Natural killer cell (primary cell): Measurements from ENCODE around the gene IGSF6. TPM values are rescaled to one million over a fixed set of nuclear protein-coding genes. Genes with fewer than 3 reads are reported as not detected.
"Not testable (repeated sequence)": the region's sequence is repeated elsewhere in the genome, so short reads cannot be mapped to it uniquely, and the experiment has no call there.

Experiments used
- ATAC-seq, 3 donors: fragments of 150-1000 bp in 2 of 3; fragments of 200-7000 bp in 1 of 3; cut with Tn5 transposase; 1 replicate in 1 of 3; 2 replicates in 2 of 3; pipeline ENCODE4 v1.10.0; 2021; ENCODE audit warnings: mild to moderate bottlenecking in 2 of 3, moderate library complexity in 2 of 3
- DNase-seq, 2 donors: peaks; one replicate each; pipeline versions ENCODE4 v3.0.0 to v3.0.0-alpha.2; 2013 to 2021; ENCODE audit warnings: mixed read lengths in 1 of 2
- H3K27ac ChIP-seq: one replicate; pipeline ENCODE4 v1.5.1; 2013; ENCODE audit warnings: mild to moderate bottlenecking, low read length
- H3K27me3 ChIP-seq: one replicate; pipeline ENCODE4 v1.6.1; 2013; ENCODE audit warnings: low read length; ENCODE audit not compliant: control insufficient read depth, insufficient read depth
- H3K36me3 ChIP-seq: one replicate; pipeline ENCODE4 v1.6.1; 2013; ENCODE audit warnings: low read length; ENCODE audit not compliant: control insufficient read depth, insufficient read depth
- H3K4me1 ChIP-seq: one replicate; pipeline ENCODE4 v1.6.1; 2013; ENCODE audit warnings: low read length; ENCODE audit not compliant: control insufficient read depth, insufficient read depth
- H3K4me3 ChIP-seq: one replicate; pipeline ENCODE4 v1.5.1; 2013; ENCODE audit warnings: low read length
- H3K9me3 ChIP-seq: one replicate; pipeline ENCODE4 v1.6.1; 2013; ENCODE audit warnings: low read length; ENCODE audit not compliant: control insufficient read depth, insufficient read depth
- H3K27ac Mint-ChIP-seq, 2 donors: one replicate each; pipeline ENCODE4 v1.8.0; 2022; ENCODE audit warnings: mild to moderate bottlenecking in 2 of 2, mixed read lengths in 2 of 2, moderate library complexity in 1 of 2
- H3K27me3 Mint-ChIP-seq, 2 donors: one replicate each; pipeline ENCODE4 v1.8.0; 2022; ENCODE audit warnings: low read depth in 2 of 2, mixed read lengths in 2 of 2
- H3K36me3 Mint-ChIP-seq: one replicate; pipeline ENCODE4 v1.8.0; 2022; ENCODE audit warnings: mixed read lengths
- H3K4me1 Mint-ChIP-seq, 2 donors: one replicate each; pipeline ENCODE4 v1.8.0; 2022; ENCODE audit warnings: mixed read lengths in 2 of 2
- H3K4me3 Mint-ChIP-seq: one replicate; pipeline ENCODE4 v1.8.0; 2022; ENCODE audit warnings: mild to moderate bottlenecking, moderate library complexity, mixed read lengths
- H3K9me3 Mint-ChIP-seq, 2 donors: one replicate each; pipeline ENCODE4 v1.8.0; 2022; ENCODE audit warnings: mixed read lengths in 2 of 2
- CTCF ChIP-seq: fragments of 200-600 bp; IDR thresholded peaks from one replicate; pipeline ENCODE4 v1.8.0; 2022; ENCODE audit warnings: antibody characterized with exemption
- WGBS: methylation state at CpG from one replicate; pipeline ENCODE4 v1.1.7; 2013; ENCODE audit warnings: missing lambda C conversion rate; ENCODE audit not compliant: insufficient coverage; 5-methylcytosine and 5-hydroxymethylcytosine counted together
- intact Hi-C: fragments of 100-400 bp; cut with micrococcal nuclease; formaldehyde crosslinking; loops from one replicate; pipeline ENCODE4 v1.14.2; 2022
- total RNA-seq, 4 donors: library from RNA; stranded (reverse); fragments of 120-200 nt in 1 of 4; gene quantifications; one replicate each; pipeline versions ENCODE4 v1.2.3 to v1.2.4, GENCODE V29; 2013 to 2022

The IGSF6 gene
- total RNA-seq, 3 donors from 2014 or later (not counting 1 experiment from before 2014, with no cell fraction given): 2.2 to 4.4 (median 2.6) TPM

DNA sequence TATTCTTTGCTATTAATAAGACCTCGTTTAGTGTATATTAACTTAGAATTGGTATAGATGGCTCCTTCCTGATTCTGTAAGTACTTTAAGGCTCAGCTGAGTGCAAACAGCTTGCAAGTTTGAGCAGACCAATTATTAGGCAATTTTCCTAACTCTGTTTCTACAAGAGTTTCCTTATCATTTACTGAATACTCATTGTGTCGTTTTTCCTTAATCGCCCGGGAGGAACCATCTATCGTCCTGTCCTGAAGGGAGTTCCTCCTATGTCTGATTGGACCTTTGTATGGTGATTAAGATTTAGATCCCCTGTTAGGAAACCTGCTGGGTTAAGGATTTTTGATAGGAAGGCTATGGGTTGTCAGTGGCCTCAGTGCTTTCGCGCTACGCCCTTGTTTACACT, 21.0 kb downstream of the IGSF6 start:
- 99% methylated on average over 7 of the region's 8 CpGs for WGBS
- H3K27me3 ChIP-seq, H3K4me1 ChIP-seq, H3K36me3 Mint-ChIP-seq, H3K27me3 Mint-ChIP-seq, H3K9me3 Mint-ChIP-seq, H3K9me3 ChIP-seq, H3K27ac ChIP-seq, ATAC-seq, intact Hi-C loops, DNase-seq, H3K4me3 ChIP-seq, H3K27ac Mint-ChIP-seq, H3K4me3 Mint-ChIP-seq: not testable (repeated sequence)
- peaks cover 10 to 15% of the 10 kb centered on the region in 2 donors for H3K4me1 Mint-ChIP-seq
- H3K36me3 ChIP-seq: peaks cover 17% of the 10 kb centered on the region

DNA sequence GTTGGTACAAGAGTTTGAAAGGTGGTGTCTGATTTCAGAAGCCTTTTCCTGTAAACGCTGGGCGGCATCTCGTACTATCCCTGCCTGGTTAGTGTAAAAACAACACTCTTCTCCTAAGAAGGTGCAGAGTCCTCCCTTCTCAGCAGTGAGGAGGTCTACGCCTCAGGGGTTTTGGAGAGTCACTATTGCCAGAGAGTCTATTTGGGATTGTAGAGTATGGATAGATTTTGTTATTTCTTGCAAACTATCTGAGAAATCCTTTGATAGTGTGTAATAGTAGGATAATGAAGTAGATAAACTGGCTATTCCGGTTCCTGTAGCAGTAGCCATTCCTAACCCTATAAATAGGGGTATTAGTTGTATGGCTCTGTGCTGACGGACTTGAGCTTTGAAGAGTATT, 21.5 kb downstream of the IGSF6 start:
- DNase-seq, H3K4me1 ChIP-seq, intact Hi-C loops, H3K4me3 Mint-ChIP-seq, H3K27ac ChIP-seq, ATAC-seq, H3K27ac Mint-ChIP-seq, H3K27me3 Mint-ChIP-seq, H3K9me3 Mint-ChIP-seq, H3K27me3 ChIP-seq, H3K4me3 ChIP-seq, H3K9me3 ChIP-seq: not testable (repeated sequence)
- peaks cover 17% of the 10 kb centered on the region for H3K36me3 ChIP-seq
- WGBS: 100% methylated on average over 4 of the region's 6 CpGs
- Mint-ChIP-seq H3K4me1 (peaks cover 14 to 15% of the 10 kb centered on the region in 2 donors), H3K36me3 (peaks cover 13% of the 10 kb centered on the region)

- peaks cover 24% of the 10 kb centered on the region for H3K36me3 ChIP-seq
- H3K4me3 ChIP-seq, H3K4me3 Mint-ChIP-seq, intact Hi-C loops, H3K27ac Mint-ChIP-seq, H3K27ac ChIP-seq, H3K9me3 Mint-ChIP-seq, DNase-seq, H3K27me3 ChIP-seq, H3K27me3 Mint-ChIP-seq, H3K9me3 ChIP-seq, ATAC-seq: not testable (repeated sequence)
- Mint-ChIP-seq H3K36me3 (peaks cover 13% of the 10 kb centered on the region), H3K4me1 (peaks cover 14 to 18% of the 10 kb centered on the region in 2 donors)
- H3K4me1 ChIP-seq: peaks cover 11% of the 10 kb centered on the region
- WGBS: 97% methylated on average over 37 of the region's 37 CpGs
Observed at GRCh38 chr16:21629616-21630539, 22.5 kb downstream of the IGSF6 start.

DNA sequence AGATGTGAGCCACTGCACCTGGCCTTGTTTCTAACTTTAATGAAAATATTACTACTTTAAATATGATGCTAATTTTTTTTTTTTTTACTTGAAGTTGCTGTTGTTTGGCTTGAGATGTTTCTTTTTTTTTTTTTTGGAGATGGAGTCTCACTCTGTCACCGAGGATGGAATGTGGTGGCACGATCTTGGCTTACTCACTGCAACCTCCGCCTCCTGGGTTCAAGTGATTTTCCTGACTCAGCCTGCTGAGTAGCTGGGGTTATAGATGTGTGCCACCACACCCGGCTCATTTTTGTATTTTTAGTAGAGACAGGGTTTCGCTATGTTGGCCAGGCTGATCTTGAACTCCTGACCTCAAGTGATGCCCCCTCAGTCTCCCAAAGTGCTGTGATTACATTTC, 23.6 kb downstream of the IGSF6 start:
- Mint-ChIP-seq H3K9me3 (no peaks in the 10 kb centered on the region), H3K36me3 (peaks cover 13% of the 10 kb centered on the region), H3K4me3 (no peak overlapping the region), H3K27ac (no peak overlapping the region), H3K27me3 (no peaks in the 10 kb centered on the region), H3K4me1 (peaks cover 14 to 18% of the 10 kb centered on the region in 2 donors)
- peaks cover 25% of the 10 kb centered on the region for H3K36me3 ChIP-seq
- peaks cover 11% of the 10 kb centered on the region for H3K4me1 ChIP-seq
- H3K27me3 ChIP-seq: no peaks in the 10 kb centered on the region
- H3K4me3 ChIP-seq: no peak overlapping the region
- DNase-seq (no peak), ATAC-seq (no peak)
- intact Hi-C loops: no loop called here
- H3K27ac ChIP-seq: no peak overlapping the region
- WGBS: 100% methylated on average over 4 of the region's 5 CpGs
- no peaks in the 10 kb centered on the region for H3K9me3 ChIP-seq
- TF ChIP-seq CTCF: no peak
